ENCODE measurements around the gene NFIC.

The NFIC gene

DNA sequence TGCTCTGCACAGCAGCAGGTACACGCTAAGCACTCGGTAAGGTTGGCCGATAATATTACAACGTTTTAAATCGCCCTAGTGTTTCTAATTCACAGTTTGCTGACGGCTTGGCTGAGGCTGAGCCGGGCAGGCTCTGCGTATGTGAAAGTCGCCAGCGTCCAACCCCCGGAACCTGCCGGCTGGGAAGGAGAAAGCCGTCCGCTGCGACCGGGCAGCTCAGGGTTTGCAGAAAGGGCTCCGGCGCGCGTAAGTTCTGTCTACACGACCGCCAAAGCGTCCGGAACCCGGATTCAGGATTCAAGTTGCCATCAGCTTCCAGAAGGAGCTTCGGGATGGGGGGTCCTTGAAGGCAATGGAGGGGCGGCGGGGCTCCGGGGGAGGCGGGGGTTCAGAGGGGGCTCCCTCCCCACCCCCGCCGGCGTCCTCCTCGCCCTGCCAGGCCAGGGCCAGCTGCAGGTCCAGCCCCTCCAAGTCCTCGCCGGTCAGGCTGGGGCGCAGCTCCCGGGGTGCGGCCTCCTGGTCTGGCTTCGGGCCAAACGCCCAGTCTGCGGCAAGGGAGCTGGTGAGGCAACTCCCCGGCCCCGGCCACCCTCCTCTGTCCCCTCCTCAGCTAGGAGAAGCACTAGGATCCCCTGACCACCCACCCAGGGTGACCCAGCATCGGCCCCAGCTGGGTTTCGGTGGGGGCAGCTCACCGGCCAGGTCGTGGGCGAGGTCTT is 116.3 kb downstream of the NFIC start:
- ChIA-PET POLR2A (no interaction called here), CTCF (interaction anchor here (0.8 to 11.2 kb wide), 6 partner anchors 9 to 178 kb away, joined by 3 to 129 read pairs (median 57); no protein-coding TSS in a partner anchor)
- TF ChIP-seq, protein P1, sequence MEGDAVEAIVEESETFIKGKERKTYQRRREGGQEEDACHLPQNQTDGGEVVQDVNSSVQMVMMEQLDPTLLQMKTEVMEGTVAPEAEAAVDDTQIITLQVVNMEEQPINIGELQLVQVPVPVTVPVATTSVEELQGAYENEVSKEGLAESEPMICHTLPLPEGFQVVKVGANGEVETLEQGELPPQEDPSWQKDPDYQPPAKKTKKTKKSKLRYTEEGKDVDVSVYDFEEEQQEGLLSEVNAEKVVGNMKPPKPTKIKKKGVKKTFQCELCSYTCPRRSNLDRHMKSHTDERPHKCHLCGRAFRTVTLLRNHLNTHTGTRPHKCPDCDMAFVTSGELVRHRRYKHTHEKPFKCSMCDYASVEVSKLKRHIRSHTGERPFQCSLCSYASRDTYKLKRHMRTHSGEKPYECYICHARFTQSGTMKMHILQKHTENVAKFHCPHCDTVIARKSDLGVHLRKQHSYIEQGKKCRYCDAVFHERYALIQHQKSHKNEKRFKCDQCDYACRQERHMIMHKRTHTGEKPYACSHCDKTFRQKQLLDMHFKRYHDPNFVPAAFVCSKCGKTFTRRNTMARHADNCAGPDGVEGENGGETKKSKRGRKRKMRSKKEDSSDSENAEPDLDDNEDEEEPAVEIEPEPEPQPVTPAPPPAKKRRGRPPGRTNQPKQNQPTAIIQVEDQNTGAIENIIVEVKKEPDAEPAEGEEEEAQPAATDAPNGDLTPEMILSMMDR (IDR thresholded peaks at IDR 0.05; ENCODE audit: insufficient read depth, low read length, missing control alignments), result no peak
- no peak for DNase-seq (ENCODE audit: low read depth, low spot score)
- no peak overlapping the region for H3K4me3 ChIP-seq (ENCODE audit: low read depth, low read length)

DNA sequence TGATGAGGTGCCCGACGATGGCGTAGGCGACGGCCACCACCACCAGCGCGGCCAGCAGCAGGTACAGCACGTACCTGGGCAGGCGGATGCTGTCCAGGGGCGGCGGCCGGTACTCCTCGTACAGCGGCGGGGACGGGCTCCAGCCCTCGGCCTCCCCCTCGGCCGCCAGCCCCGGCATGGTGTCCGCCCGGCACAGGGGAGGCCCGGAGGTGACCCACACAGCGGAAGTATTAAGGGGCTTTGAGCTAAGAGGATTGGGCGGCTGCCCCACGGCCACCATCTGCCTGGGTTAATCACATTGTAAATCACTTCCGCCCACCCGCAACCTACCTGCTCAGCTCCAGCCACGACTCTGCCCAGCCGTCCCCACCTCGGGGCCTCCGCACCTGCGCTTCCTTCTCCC is 116.8 kb downstream of the NFIC start, which contains the start of gene SMIM44:
SMIM44 (minus strand) TSS at position 216 of the 403 bp plus-strand sequence; CDS start at position 178, 38 bp downstream.
- CTCF ChIA-PET, result interaction anchor here (0.7 to 11.2 kb wide), 8 partner anchors 10 to 178 kb away, joined by 3 to 129 read pairs (median 25); no protein-coding TSS in a partner anchor
- POLR2A ChIA-PET, result no interaction called here
- TF ChIP-seq, protein P1 (IDR thresholded peaks at IDR 0.05; ENCODE audit: insufficient read depth, low read length, missing control alignments), result no peak
- no peak for DNase-seq (ENCODE audit: low read depth, low spot score)
- H3K4me3 ChIP-seq (ENCODE audit: low read depth, low read length), result no peak within 1 kb of the TSS

DNA sequence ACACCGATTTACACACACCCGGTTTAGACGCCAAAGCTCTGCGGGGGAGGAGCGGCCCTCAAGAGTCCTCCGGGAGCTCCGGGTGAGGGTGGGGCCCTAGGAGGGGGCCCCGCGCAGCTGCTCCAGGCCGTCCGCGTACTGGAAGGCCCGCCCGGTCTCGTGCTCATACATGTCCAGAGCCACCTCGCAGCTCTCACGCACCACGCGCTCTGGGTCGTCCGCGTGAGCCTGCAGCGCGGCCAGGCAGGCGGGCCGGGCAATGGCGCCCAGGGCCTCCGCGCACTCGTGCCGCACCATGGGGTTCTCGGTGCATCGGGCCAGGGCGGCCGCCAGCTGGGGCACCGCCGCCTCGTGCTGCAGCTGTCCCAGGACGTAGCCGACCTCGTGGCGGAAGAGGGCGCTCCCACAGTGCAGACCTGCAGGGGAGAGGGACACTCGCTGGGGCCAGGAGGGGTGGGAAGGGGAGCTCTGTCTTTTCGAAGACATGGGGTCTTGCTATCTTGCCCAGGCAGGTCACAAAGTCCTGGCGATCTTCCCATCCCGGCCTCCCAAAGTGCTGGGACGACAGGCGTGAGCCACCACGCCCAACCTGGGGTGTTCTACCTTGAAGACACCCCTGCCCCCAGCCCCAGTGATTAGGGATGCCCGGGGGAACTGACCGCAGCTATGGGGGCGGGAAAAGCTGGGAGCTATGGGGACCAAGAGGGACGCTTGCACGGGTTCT is 125.2 kb downstream of the NFIC start:
- ChIA-PET POLR2A (no interaction called here), CTCF (interaction anchor here (2.5 to 3.5 kb wide), 2 partner anchors 18 to 187 kb away, joined by 7 to 14 read pairs; no protein-coding TSS in a partner anchor)
- no peak overlapping the region for H3K4me3 ChIP-seq (ENCODE audit: low read depth, low read length)
- DNase-seq (ENCODE audit: low read depth, low spot score), result no peak
- TF ChIP-seq, protein P1 (IDR thresholded peaks at IDR 0.05; ENCODE audit: insufficient read depth, low read length, missing control alignments), result no peak

DNA sequence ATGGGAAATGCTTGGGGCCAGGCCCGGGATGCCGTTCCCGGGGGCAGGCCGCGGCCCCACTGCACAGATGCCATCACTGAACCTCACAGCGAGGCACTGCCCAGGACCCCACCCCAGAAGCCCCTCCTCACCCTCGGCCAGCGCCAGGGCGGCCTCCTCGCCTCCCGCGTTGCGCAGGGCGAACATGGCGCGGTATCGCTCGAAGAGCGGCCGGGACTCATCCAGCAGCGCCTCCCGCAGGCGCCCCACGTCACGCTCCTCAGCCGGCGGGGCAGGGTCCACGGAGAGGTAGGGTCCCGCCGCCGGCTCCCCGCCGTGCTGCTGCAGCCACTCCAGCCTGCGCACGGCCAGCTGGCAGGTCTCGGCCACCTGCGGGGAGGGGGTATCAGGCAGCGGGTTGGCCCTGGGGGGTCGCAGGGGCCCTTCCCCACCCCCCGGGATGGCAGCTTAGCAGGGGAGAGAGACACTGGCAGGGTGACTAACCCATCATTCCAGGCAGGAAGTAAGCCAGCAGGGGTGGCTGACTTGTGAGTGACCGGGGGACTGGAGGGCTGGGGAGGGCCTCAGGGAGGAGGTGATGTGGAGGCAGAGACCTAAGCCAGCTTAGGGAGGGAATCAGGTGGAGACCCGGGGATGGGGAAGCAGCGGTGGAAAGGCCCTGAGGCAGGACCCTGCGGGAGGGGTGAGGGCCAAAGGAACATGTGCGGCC is 125.9 kb downstream of the NFIC start:
- TF ChIP-seq, protein P1 (IDR thresholded peaks at IDR 0.05; ENCODE audit: insufficient read depth, low read length, missing control alignments), result no peak
- CTCF ChIA-PET, result interaction anchor here (0.7 to 3.5 kb wide), 3 partner anchors 8 to 188 kb away, joined by 3 to 14 read pairs (median 7); no protein-coding TSS in a partner anchor
- no peak for DNase-seq (ENCODE audit: low read depth, low spot score)

DNA sequence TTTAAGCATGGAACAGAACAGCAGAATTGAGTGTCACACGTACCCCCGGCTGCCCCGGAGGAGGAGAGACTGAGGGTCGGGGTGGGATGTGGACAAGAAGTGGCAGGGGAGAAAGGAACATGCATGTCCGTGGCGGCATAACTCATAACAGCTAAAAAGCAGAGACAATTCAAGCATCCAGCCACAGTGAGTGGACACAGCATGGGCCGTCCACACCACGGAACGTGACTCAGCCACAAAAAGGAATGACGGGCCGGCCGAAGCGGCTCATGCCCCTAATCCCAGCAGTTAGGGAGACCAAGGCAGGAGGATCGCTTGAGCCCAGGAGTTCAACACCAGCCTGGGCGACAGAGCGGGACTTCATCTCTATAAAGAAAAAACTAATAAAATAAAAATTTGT is 126.5 kb downstream of the NFIC start:
- no peak overlapping the region for H3K4me3 ChIP-seq (ENCODE audit: low read depth, low read length)
- ChIA-PET CTCF (interaction anchor here (0.7 to 3.5 kb wide), 2 partner anchors 9 to 19 kb away, joined by 3 to 14 read pairs; no protein-coding TSS in a partner anchor), POLR2A (no interaction called here)
- DNase-seq (ENCODE audit: low read depth, low spot score), result no peak
- TF ChIP-seq, protein P1 (IDR thresholded peaks at IDR 0.05; ENCODE audit: insufficient read depth, low read length, missing control alignments), result no peak

More for the DNA sequence above, 125.9 kb downstream of the NFIC start:
- H3K4me3 ChIP-seq (ENCODE audit: low read depth, low read length), result no peak overlapping the region
- POLR2A ChIA-PET, result no interaction called here
